Suppressor macrophage treated with lipopolysaccharide for 1 hour (primary cell): ENCODE results near the gene RAB19.

Source experiments
- DNase-seq, 3 donors: peaks; one replicate each; pipeline ENCODE4 v3.0.0-alpha.2; 2020 to 2022

RAB19 gene

GRCh38 chr7:140403878-140404564, at the start of gene RAB19:
RAB19 (plus strand) TSS chr7:140404058; CDS start chr7:140407647, 3,589 bp downstream.
- no peak for DNase-seq

GRCh38 chr7:140358024-140358411, 45.8 kb upstream of the RAB19 start:
- no peak for DNase-seq

GRCh38 chr7:140358412-140359051, 45.3 kb upstream of the RAB19 start:
- DNase-seq: peak; percentile 55 to 79 (median 66)

- DNase-seq: peak in 1 of 3 donors; percentile 14
Measured at GRCh38 chr7:140360697-140361229, 43.1 kb upstream of the RAB19 start.

GRCh38 chr7:140364819-140365218, 39.0 kb upstream of the RAB19 start:
- DNase-seq: peak; percentile 15 to 28 (median 19)

GRCh38 chr7:140367528-140367927, 36.3 kb upstream of the RAB19 start:
- DNase-seq: peak in 1 of 3 donors; percentile 11

- DNase-seq: no peak
Measured at GRCh38 chr7:140369294-140369693, 34.6 kb upstream of the RAB19 start.

GRCh38 chr7:140375323-140375722, 28.5 kb upstream of the RAB19 start:
- DNase-seq: peak in 1 of 3 donors; percentile 16

- DNase-seq: peak in 1 of 3 donors; percentile 15
Measured at GRCh38 chr7:140375892-140376730, 27.7 kb upstream of the RAB19 start.

- no peak for DNase-seq
Measured at GRCh38 chr7:140383954-140384713, 19.7 kb upstream of the RAB19 start.

- peak in 2 of 3 donors; percentile 59 to 62 for DNase-seq
Measured at GRCh38 chr7:140384894-140385545, 18.8 kb upstream of the RAB19 start.

GRCh38 chr7:140389445-140389844, 14.4 kb upstream of the RAB19 start:
- DNase-seq: no peak

- DNase-seq: peak in 1 of 3 donors; percentile 10
Measured at GRCh38 chr7:140390034-140390433, 13.8 kb upstream of the RAB19 start.

- DNase-seq: peak; percentile 57 to 78 (median 77)
Measured at GRCh38 chr7:140390466-140391190, 13.2 kb upstream of the RAB19 start.

GRCh38 chr7:140391634-140392033, 12.2 kb upstream of the RAB19 start:
- no peak for DNase-seq

- no peak for DNase-seq
Measured at GRCh38 chr7:140393756-140394306, 10.0 kb upstream of the RAB19 start.

- DNase-seq: peak; percentile 81 to 92 (median 86)
Measured at GRCh38 chr7:140397784-140398750, 5.8 kb upstream of the RAB19 start, which contains the start of gene SLC37A3. SLC37A3 (minus strand) TSS chr7:140398530; CDS start chr7:140382526, 16,004 bp downstream.

GRCh38 chr7:140398821-140399220, 5.0 kb upstream of the RAB19 start:
- no peak for DNase-seq

- no peak for DNase-seq
Measured at GRCh38 chr7:140400381-140400780, 3.5 kb upstream of the RAB19 start.
